WTC11 (cell line): ENCODE measurements around the gene PRCC. TPM values are rescaled to one million over a fixed set of nuclear protein-coding genes. Genes with fewer than 3 reads are reported as not detected.

Experiments
- ATAC-seq: fragments of 200-7000 bp; cut with Tn5 transposase; 2 replicates; pipeline ENCODE4 v1.10.0; 2021; ENCODE audit warnings: mild to moderate bottlenecking, moderate library complexity
- CTCF ChIA-PET: fragments of 300-600 bp; sonication (Branson Sonifier 250); formaldehyde crosslinking; loops from one replicate; lab custom pipeline; 2021; ENCODE audit warnings: antibody characterized with exemption; lab: Charles Lee
- POLR2A ChIA-PET: fragments of 350-600 bp; sonication (Branson Sonifier 250); formaldehyde crosslinking; loops from one replicate; lab custom pipeline; 2021; ENCODE audit warnings: antibody characterized with exemption; lab: Charles Lee
- DNase-seq: peaks from one replicate; pipeline ENCODE4 v3.0.0; 2021; ENCODE audit warnings: low spot score
- H3K27ac Mint-ChIP-seq: 2 replicates; pipeline ENCODE4 v1.8.0; 2021; ENCODE audit warnings: mixed read lengths
- H3K27me3 Mint-ChIP-seq: 2 replicates; pipeline ENCODE4 v1.8.0; 2021; ENCODE audit warnings: low read depth, mild to moderate bottlenecking, moderate library complexity, mixed read lengths
- H3K36me3 Mint-ChIP-seq: 2 replicates; pipeline ENCODE4 v1.8.0; 2021; ENCODE audit warnings: mixed read lengths
- H3K4me1 Mint-ChIP-seq: 2 replicates; pipeline ENCODE4 v1.8.0; 2022; ENCODE audit warnings: mixed read lengths
- H3K4me3 Mint-ChIP-seq: 2 replicates; pipeline ENCODE4 v1.8.0; 2021; ENCODE audit warnings: mild to moderate bottlenecking, moderate library complexity, mixed read lengths
- H3K9me3 Mint-ChIP-seq: 2 replicates; pipeline ENCODE4 v1.8.0; 2021; ENCODE audit warnings: mixed read lengths
- AR ChIP-seq: fragments of 250-450 bp; sonication (Bioruptor Pico); IDR thresholded peaks from 2 replicates; pipeline ENCODE4 v1.9.0; 2021; ENCODE audit warnings: mild to moderate bottlenecking
- ATF1 ChIP-seq: sonication (generic); formaldehyde crosslinking; IDR thresholded peaks from 2 replicates; pipeline ENCODE4 v1.8.1; 2023; ENCODE audit warnings: mild to moderate bottlenecking, moderate library complexity, missing genetic modification reagents
- CREM ChIP-seq: sonication (generic); formaldehyde crosslinking; IDR thresholded peaks from 2 replicates; pipeline ENCODE4 v1.8.1; 2022; ENCODE audit warnings: mild to moderate bottlenecking, missing genetic modification reagents, moderate library complexity
- ETV6 ChIP-seq: sonication (generic); formaldehyde crosslinking; IDR thresholded peaks from 2 replicates; pipeline ENCODE4 v1.8.1; 2022; ENCODE audit warnings: mild to moderate bottlenecking, missing genetic modification reagents
- FOXK1 ChIP-seq: sonication (generic); formaldehyde crosslinking; IDR thresholded peaks from 2 replicates; pipeline ENCODE4 v1.8.0; 2022; ENCODE audit warnings: mild to moderate bottlenecking, moderate library complexity, missing genetic modification reagents
- FOXP4 ChIP-seq: sonication (generic); formaldehyde crosslinking; IDR thresholded peaks from 2 replicates; pipeline ENCODE4 v1.8.0; 2022; ENCODE audit warnings: mild to moderate bottlenecking, missing genetic modification reagents
- GRHL2 ChIP-seq: fragments of 250-450 bp; sonication (Bioruptor Pico); IDR thresholded peaks from 2 replicates; pipeline ENCODE4 v1.8.0; 2022; ENCODE audit warnings: mild to moderate bottlenecking, moderate library complexity; ENCODE audit not compliant: insufficient replicate concordance, severe bottlenecking
- JAZF1 ChIP-seq: fragments of 250-450 bp; sonication (Bioruptor Pico); IDR thresholded peaks from 2 replicates; pipeline ENCODE4 v1.9.0; 2021; ENCODE audit warnings: moderate library complexity, mild to moderate bottlenecking, inconsistent platforms
- MAX ChIP-seq: sonication (generic); formaldehyde crosslinking; IDR thresholded peaks from 2 replicates; pipeline ENCODE4 v1.8.0; 2022; ENCODE audit warnings: mild to moderate bottlenecking, missing genetic modification reagents
- MXD4 ChIP-seq: fragments of 250-450 bp; sonication (Bioruptor Pico); IDR thresholded peaks from 2 replicates; pipeline ENCODE4 v1.8.0; 2021; ENCODE audit warnings: mild to moderate bottlenecking, moderate library complexity, borderline replicate concordance
- NFATC4 ChIP-seq: fragments of 250-450 bp; sonication (Bioruptor Pico); IDR thresholded peaks from 2 replicates; pipeline ENCODE4 v1.9.0; 2021; ENCODE audit warnings: mild to moderate bottlenecking
- NR1H2 ChIP-seq: sonication (generic); formaldehyde crosslinking; IDR thresholded peaks from 2 replicates; pipeline ENCODE4 v1.9.0; 2021; ENCODE audit warnings: mild to moderate bottlenecking, moderate library complexity, missing genetic modification reagents
- NR2C2 ChIP-seq: sonication (generic); formaldehyde crosslinking; IDR thresholded peaks from 2 replicates; pipeline ENCODE4 v1.8.0; 2022; ENCODE audit warnings: mild to moderate bottlenecking, missing genetic modification reagents
- NR3C1 ChIP-seq: sonication (generic); formaldehyde crosslinking; conservative IDR thresholded peaks from 2 replicates; pipeline ENCODE4 v1.8.1; 2023; ENCODE audit warnings: low read depth, mild to moderate bottlenecking, missing genetic modification reagents
- RELA ChIP-seq: sonication (generic); formaldehyde crosslinking; IDR thresholded peaks from 2 replicates; pipeline ENCODE4 v1.8.1; 2022; ENCODE audit warnings: missing genetic modification reagents, mild to moderate bottlenecking, borderline replicate concordance
- STAT6 ChIP-seq: sonication (generic); formaldehyde crosslinking; conservative IDR thresholded peaks from 2 replicates; pipeline ENCODE4 v1.8.1; 2023; ENCODE audit warnings: mild to moderate bottlenecking, low read depth, missing genetic modification reagents, moderate library complexity
- TCF7 ChIP-seq: sonication (generic); formaldehyde crosslinking; IDR thresholded peaks from 2 replicates; pipeline ENCODE4 v1.8.0; 2022; ENCODE audit warnings: mild to moderate bottlenecking, low read depth, missing genetic modification reagents, moderate library complexity
- TEAD1 ChIP-seq: sonication (generic); formaldehyde crosslinking; IDR thresholded peaks from 2 replicates; pipeline ENCODE4 v1.8.0; 2022; ENCODE audit warnings: mild to moderate bottlenecking, missing genetic modification reagents
- TP53 ChIP-seq: sonication (generic); formaldehyde crosslinking; IDR thresholded peaks from 2 replicates; pipeline ENCODE4 v1.8.1; 2023; ENCODE audit warnings: mild to moderate bottlenecking, missing genetic modification reagents
- ZNF121 ChIP-seq: sonication (generic); formaldehyde crosslinking; IDR thresholded peaks from 2 replicates; pipeline ENCODE4 v1.8.0; 2023; ENCODE audit warnings: missing genetic modification reagents
- ZNF416 ChIP-seq: fragments of 250-450 bp; sonication (Bioruptor Pico); IDR thresholded peaks from 2 replicates; pipeline ENCODE4 v1.9.0; 2021; ENCODE audit warnings: mild to moderate bottlenecking, inconsistent platforms
- ZNF423 ChIP-seq: fragments of 250-450 bp; sonication (Bioruptor Pico); IDR thresholded peaks from 2 replicates; pipeline ENCODE4 v2.1.2; 2022; ENCODE audit warnings: mild to moderate bottlenecking, moderate library complexity
- total RNA-seq: library from RNA; stranded (reverse); gene quantifications from 3 replicates; pipeline ENCODE4 v1.2.3, GENCODE V29; 2021
- TF ChIP-seq, protein P1 (sequence below): sonication (generic); formaldehyde crosslinking; IDR thresholded peaks from 2 replicates; pipeline ENCODE4 v1.8.1; 2023; ENCODE audit warnings: mild to moderate bottlenecking, missing genetic modification reagents, moderate library complexity
- TF ChIP-seq, protein P2 (sequence below): sonication (generic); formaldehyde crosslinking; IDR thresholded peaks from 2 replicates; pipeline ENCODE4 v1.8.1; 2023; ENCODE audit warnings: mild to moderate bottlenecking, missing genetic modification reagents, borderline replicate concordance

PRCC gene
- total RNA-seq, 1 experiment from 2014 or later: 97.4 TPM

GRCh38 chr1:156746728-156747631, 20.4 kb upstream of the PRCC start:
- Mint-ChIP-seq H3K36me3 (peaks cover 24% of the 10 kb centered on the region), H3K4me1 (peaks cover 54% of the 10 kb centered on the region), H3K27ac (peak overlapping the region; percentile 100), H3K27me3 (no peaks in the 10 kb centered on the region; the same call in 1 of the 2 replicates), H3K9me3 (no peaks in the 10 kb centered on the region), H3K4me3 (peak overlapping the region; percentile 94)
- ChIA-PET POLR2A (interaction anchor here (0.7 to 1.7 kb wide), 4 partner anchors 19 to 36 kb away, joined by 3 to 5 read pairs (median 4); partner anchors contain the start of genes ISG20L2, METTL25B and PRCC), CTCF (interaction anchor here (0.5 to 4.8 kb wide), 12 partner anchors 12 to 114 kb away, joined by 3 to 27 read pairs (median 4); partner anchors contain the start of genes CRABP2, ISG20L2, METTL25B and NTRK1)
- peak; percentile 95 for DNase-seq
- peak; percentile 66 for ATAC-seq
- TF ChIP-seq TCF7 (CRISPR knock-in tag) (no peak), CREM (CRISPR knock-in tag) (0 out of 2 replicates have a peak, but pooled peaks have one; percentile 47), ZNF416 (CRISPR knock-in tag) (peak; percentile 72; the same call in 1 of the 2 replicates), AR (CRISPR knock-in tag) (no peak), JAZF1 (CRISPR knock-in tag) (no peak), MXD4 (CRISPR knock-in tag) (no peak), ZNF423 (peak; percentile 97), ATF1 (CRISPR knock-in tag) (no peak), MAX (CRISPR knock-in tag) (no peak), NR2C2 (CRISPR knock-in tag) (no peak), STAT6 (CRISPR knock-in tag) (no peak), ZNF121 (CRISPR knock-in tag) (peak; percentile 88), TEAD1 (CRISPR knock-in tag) (peak; percentile 55; the same call in 1 of the 2 replicates), GRHL2 (CRISPR knock-in tag) (no peak), RELA (CRISPR knock-in tag) (no peak), TP53 (CRISPR knock-in tag) (no peak), NR1H2 (CRISPR knock-in tag) (no peak), NFATC4 (CRISPR knock-in tag) (no peak), NR3C1 (CRISPR knock-in tag) (no peak), FOXP4 (CRISPR knock-in tag) (peak; percentile 27; the same call in 1 of the 2 replicates), ETV6 (CRISPR knock-in tag) (peak; percentile 2; the same call in 1 of the 2 replicates), FOXK1 (peak; percentile 55; the same call in 1 of the 2 replicates)
- TF ChIP-seq, protein P1, sequence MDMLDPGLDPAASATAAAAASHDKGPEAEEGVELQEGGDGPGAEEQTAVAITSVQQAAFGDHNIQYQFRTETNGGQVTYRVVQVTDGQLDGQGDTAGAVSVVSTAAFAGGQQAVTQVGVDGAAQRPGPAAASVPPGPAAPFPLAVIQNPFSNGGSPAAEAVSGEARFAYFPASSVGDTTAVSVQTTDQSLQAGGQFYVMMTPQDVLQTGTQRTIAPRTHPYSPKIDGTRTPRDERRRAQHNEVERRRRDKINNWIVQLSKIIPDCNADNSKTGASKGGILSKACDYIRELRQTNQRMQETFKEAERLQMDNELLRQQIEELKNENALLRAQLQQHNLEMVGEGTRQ (CRISPR knock-in tag): 0 out of 2 replicates have a peak, but pooled peaks have one; percentile 30
- TF ChIP-seq, protein P2, sequence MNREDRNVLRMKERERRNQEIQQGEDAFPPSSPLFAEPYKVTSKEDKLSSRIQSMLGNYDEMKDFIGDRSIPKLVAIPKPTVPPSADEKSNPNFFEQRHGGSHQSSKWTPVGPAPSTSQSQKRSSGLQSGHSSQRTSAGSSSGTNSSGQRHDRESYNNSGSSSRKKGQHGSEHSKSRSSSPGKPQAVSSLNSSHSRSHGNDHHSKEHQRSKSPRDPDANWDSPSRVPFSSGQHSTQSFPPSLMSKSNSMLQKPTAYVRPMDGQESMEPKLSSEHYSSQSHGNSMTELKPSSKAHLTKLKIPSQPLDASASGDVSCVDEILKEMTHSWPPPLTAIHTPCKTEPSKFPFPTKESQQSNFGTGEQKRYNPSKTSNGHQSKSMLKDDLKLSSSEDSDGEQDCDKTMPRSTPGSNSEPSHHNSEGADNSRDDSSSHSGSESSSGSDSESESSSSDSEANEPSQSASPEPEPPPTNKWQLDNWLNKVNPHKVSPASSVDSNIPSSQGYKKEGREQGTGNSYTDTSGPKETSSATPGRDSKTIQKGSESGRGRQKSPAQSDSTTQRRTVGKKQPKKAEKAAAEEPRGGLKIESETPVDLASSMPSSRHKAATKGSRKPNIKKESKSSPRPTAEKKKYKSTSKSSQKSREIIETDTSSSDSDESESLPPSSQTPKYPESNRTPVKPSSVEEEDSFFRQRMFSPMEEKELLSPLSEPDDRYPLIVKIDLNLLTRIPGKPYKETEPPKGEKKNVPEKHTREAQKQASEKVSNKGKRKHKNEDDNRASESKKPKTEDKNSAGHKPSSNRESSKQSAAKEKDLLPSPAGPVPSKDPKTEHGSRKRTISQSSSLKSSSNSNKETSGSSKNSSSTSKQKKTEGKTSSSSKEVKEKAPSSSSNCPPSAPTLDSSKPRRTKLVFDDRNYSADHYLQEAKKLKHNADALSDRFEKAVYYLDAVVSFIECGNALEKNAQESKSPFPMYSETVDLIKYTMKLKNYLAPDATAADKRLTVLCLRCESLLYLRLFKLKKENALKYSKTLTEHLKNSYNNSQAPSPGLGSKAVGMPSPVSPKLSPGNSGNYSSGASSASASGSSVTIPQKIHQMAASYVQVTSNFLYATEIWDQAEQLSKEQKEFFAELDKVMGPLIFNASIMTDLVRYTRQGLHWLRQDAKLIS (CRISPR knock-in tag): no peak
